SHP77 (cell line): ENCODE measurements around the gene OLFML2B.

Experiments
- DNase-seq, 2 experiments: peaks; one replicate each; lab custom pipeline; 2025; lab: John Stamatoyannopoulos, UW

Gene OLFML2B

DNA sequence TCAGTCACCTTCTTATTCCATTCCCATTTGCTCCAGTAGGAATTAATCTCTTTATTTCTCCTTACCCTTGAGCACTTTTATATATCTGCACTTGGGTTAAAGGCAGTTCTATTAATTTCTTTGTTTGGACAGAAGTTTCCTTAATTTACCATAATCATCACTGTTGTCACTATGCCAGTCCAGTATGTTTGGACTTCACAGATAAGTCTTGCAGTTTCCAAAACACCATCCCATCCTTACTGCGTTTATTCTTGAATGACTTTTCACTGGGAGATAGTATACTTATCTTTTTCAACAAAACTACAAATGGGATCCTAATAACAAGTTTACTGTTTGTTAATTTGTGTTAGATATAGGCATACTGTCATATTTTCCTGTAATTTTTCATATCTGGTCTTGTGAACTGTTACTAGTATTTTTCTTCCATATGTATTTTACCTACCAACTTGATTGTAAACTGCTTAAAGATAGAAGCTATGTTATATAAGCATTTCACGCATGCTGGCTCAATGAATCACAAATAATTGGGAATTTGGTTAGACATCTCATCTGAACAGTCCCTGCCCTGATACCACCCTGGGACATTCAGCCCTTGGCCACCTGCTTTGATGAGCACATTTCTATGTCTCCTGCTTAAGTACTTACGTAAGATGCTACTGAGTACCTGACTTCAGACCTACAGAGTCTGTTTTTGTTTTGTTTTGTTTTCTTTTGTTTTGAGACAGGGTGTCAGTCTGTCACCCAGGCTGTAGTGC lies 78.2 kb downstream of the OLFML2B start:
- no peak for DNase-seq

GRCh38 chr1:161944381-161944780 lies 79.3 kb downstream of the OLFML2B start:
- DNase-seq, result no peak

GRCh38 chr1:161943737-161944136 lies 79.9 kb downstream of the OLFML2B start:
- no peak for DNase-seq

- DNase-seq, result no peak
These were observed 81.8 kb downstream of the OLFML2B start for GRCh38 chr1:161941726-161942436.

DNA sequence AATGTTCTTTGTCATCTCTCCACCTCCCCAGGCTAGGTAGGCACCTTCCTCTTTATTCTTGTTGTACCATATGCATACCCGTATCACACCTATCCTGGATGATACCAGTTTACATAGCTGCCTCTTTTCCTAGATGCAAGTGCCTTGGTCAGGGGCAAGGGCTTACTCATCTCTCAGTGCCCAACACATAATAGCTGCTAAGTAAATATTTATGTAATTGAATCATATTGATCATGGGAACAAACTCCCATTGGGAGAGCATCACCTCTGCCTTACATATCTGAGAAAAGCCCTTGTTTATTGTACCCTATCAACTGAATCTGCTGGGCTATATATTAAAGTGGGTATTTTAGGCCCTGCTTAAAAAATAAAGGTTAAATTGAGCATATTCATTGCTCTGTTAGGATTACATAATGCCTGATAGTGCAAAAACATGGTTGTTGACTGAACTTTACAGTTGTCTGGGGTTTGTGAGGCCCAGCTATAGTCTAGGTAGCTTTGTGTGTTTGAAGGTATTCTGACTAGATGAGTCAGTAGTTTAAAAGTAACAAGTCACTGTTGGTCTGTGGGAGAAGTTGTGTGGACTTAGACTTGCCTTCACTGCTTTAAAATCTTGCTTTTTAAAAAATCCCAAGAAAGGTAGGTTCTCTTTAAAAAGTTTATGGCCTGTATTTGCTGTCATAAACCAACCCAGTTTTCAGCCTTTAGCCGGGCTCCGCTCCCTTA lies 82.6 kb downstream of the OLFML2B start:
- no peak for DNase-seq

GRCh38 chr1:161936786-161937185 lies 86.9 kb downstream of the OLFML2B start:
- DNase-seq, result no peak

GRCh38 chr1:161935264-161935663 lies 88.4 kb downstream of the OLFML2B start:
- no peak for DNase-seq

- no peak for DNase-seq
These were observed 89.8 kb downstream of the OLFML2B start for GRCh38 chr1:161933592-161934588.
